ENCODE results near the gene ASAP2. TPM values are rescaled to one million over a fixed set of nuclear protein-coding genes. Genes with fewer than 3 reads are reported as not detected.

Gene ASAP2
- total RNA-seq, 2 donors from 2014 or later, result 9.2 to 17.8 TPM

DNA sequence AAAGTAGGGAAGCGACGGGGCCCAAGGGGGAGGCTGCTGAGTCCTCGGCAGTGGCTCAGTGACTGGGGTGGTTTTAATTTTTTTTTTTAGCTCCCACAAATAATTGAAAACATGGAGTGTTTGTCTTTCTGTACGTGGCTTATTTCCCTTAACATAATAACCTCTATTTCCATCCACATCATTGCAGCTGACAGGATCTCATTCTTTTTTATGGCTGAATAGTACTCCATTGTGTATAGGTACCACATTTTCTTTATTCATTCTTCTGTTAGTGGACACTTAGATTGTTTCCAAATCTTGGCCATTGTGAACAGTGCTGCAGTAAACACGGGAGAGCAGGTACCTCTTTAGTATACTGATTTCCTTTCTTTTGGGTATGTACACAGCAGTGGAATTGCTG is 65.1 kb downstream of the ASAP2 start:
- no peak overlapping the region for H3K27ac ChIP-seq
- 98% methylated on average over 5 of the region's 5 CpGs for WGBS
- DNase-seq (ENCODE audit: low spot score), result no peak
- no peaks in the 10 kb centered on the region for H3K4me1 ChIP-seq (replicated peaks)
- H3K27me3 ChIP-seq (replicated peaks; ENCODE audit: insufficient read depth), result no peaks in the 10 kb centered on the region
- TF ChIP-seq POLR2AphosphoS5 (IDR thresholded peaks at IDR 0.05), result no peak
- TF ChIP-seq, protein P1, sequence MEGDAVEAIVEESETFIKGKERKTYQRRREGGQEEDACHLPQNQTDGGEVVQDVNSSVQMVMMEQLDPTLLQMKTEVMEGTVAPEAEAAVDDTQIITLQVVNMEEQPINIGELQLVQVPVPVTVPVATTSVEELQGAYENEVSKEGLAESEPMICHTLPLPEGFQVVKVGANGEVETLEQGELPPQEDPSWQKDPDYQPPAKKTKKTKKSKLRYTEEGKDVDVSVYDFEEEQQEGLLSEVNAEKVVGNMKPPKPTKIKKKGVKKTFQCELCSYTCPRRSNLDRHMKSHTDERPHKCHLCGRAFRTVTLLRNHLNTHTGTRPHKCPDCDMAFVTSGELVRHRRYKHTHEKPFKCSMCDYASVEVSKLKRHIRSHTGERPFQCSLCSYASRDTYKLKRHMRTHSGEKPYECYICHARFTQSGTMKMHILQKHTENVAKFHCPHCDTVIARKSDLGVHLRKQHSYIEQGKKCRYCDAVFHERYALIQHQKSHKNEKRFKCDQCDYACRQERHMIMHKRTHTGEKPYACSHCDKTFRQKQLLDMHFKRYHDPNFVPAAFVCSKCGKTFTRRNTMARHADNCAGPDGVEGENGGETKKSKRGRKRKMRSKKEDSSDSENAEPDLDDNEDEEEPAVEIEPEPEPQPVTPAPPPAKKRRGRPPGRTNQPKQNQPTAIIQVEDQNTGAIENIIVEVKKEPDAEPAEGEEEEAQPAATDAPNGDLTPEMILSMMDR (IDR thresholded peaks at IDR 0.05), result no peak
- no peak for TF ChIP-seq POLR2A (IDR thresholded peaks at IDR 0.05)
- no peaks in the 10 kb centered on the region for H3K36me3 ChIP-seq
- intact Hi-C loops (cut with DNase I), result no loop called here
- H3K4me3 ChIP-seq, result no peak overlapping the region
- no peaks in the 10 kb centered on the region for H3K9me3 ChIP-seq

DNA sequence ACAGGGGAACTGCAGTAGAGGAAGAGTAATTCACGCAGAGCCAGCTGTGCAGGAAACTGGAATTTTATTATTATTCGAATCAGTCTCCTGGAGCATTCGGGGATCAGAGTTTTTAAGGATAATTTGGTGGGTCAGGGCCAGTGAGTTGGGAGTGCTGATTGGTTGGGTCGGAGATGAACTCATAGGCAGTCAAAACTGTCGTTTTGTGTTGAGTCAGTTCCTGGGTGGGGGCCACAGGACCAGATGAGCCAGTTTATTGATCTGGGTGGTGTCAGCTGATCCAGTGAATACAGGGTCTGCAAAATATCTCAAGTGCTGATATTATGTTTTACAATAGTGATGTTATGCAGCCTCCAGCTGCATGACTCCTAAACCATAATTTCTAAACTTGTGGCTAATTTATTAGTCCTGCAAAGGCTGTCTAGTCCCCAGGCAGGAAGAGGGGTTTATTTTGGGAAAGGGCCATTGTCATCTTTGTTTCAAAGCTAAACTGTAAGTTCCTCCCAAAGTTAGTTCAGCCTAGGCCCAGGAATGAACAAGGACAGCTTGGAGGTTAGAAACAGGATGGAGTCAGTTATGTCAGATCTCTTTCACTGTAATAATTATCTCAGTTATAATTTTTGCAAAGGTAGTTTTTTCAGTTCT is 67.0 kb downstream of the ASAP2 start:
- intact Hi-C loops (cut with DNase I), result no loop called here
- WGBS, result 73% methylated on average over 5 of the region's 5 CpGs
- H3K27me3 ChIP-seq (replicated peaks; ENCODE audit: insufficient read depth), result no peaks in the 10 kb centered on the region
- H3K9me3 ChIP-seq, result no peaks in the 10 kb centered on the region
- no peaks in the 10 kb centered on the region for H3K36me3 ChIP-seq
- no peak overlapping the region for H3K27ac ChIP-seq
- DNase-seq (ENCODE audit: low spot score), result no peak
- TF ChIP-seq, protein P1 (IDR thresholded peaks at IDR 0.05), result no peak
- TF ChIP-seq POLR2A (IDR thresholded peaks at IDR 0.05), result no peak
- TF ChIP-seq POLR2AphosphoS5 (IDR thresholded peaks at IDR 0.05), result no peak
- no peak overlapping the region for H3K4me3 ChIP-seq
- no peaks in the 10 kb centered on the region for H3K4me1 ChIP-seq (replicated peaks)

DNA sequence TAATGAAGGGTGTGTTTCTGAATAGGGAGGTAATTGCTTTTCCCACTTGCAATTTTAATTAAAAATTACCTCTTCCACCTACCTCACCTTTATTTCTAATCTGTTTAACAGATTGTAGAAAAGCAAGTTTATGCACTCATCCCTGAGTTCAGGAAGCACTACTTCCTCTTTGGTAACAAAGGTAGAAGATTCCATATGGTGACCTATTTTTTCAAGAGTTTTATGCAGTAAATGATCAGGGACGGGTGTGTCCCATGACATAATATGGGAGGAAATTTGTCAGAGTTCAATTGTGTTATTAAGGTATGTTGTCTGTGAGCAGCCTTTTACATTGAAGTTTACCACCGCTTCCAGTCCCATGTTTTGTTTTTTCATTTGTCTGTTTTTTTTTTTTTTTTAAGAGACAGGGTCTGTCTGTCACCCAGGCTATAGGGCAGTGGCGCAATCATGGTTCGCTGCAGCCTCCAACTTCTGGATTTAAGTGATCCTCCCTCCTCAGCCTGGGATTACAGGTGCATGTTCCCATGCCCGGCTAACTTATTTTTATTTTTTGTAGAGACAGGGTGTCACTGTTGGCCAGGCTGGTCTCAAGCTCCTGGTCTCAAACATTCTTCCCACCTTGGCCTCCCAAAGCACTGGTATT is 68.2 kb downstream of the ASAP2 start:
- 86% methylated on average over 5 of the region's 5 CpGs for WGBS
- TF ChIP-seq, protein P1 (IDR thresholded peaks at IDR 0.05), result no peak
- TF ChIP-seq POLR2AphosphoS5 (IDR thresholded peaks at IDR 0.05), result no peak
- no peak for TF ChIP-seq POLR2A (IDR thresholded peaks at IDR 0.05)
- no peaks in the 10 kb centered on the region for H3K36me3 ChIP-seq
- no peaks in the 10 kb centered on the region for H3K4me1 ChIP-seq (replicated peaks)
- no peak overlapping the region for H3K4me3 ChIP-seq
- no peak for DNase-seq (ENCODE audit: low spot score)
- no peaks in the 10 kb centered on the region for H3K9me3 ChIP-seq
- intact Hi-C loops (cut with DNase I), result no loop called here
- no peaks in the 10 kb centered on the region for H3K27me3 ChIP-seq (replicated peaks; ENCODE audit: insufficient read depth)
- no peak overlapping the region for H3K27ac ChIP-seq

DNA sequence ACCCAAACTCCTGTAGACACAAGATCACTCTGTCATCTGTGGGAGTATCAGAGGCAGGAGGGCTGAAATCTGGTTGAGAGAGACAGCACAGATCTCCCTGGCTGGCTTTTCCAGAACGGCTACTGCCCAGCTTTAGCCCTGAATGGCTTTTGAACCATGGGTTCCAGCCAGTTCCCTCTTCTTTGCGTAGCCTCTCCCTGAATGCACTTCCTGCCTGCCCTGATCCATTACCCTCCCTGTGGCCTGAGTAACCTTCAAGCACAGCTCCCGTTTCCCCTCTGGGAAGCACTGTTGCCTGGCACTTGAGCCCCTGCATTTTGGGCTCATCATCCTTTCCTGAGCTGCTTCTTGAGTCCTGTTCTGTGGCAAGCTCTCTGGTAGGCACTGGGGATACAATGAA is 68.8 kb downstream of the ASAP2 start:
- Histone ChIP-seq H3K27ac (no peak overlapping the region), H3K9me3 (no peaks in the 10 kb centered on the region)
- TF ChIP-seq POLR2AphosphoS5 (IDR thresholded peaks at IDR 0.05), result no peak
- TF ChIP-seq POLR2A (IDR thresholded peaks at IDR 0.05), result no peak
- TF ChIP-seq, protein P1 (IDR thresholded peaks at IDR 0.05), result no peak

DNA sequence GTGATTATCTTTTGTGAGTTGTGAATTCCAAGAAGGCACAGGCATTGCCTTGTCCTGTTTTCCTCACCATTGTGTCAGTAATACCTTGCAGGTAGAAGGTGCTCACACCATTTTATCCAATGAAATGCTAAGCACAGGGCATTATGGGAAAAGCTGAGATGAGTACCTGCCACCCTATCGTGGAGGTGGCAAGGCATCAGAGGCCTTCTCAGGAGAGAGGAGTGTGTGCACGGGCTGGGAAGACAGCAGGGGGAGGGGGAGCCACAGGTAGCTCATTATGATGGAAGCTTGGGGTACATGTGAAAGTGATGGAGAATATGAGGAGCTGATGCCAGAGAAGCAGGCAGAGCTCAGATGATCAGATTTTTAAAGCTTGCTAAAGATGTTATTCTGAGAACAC is 69.5 kb downstream of the ASAP2 start:
- DNase-seq (ENCODE audit: low spot score), result no peak
- Histone ChIP-seq H3K27me3 (replicated peaks; ENCODE audit: insufficient read depth) (no peaks in the 10 kb centered on the region), H3K4me1 (replicated peaks) (no peaks in the 10 kb centered on the region), H3K27ac (no peak overlapping the region), H3K9me3 (no peaks in the 10 kb centered on the region), H3K4me3 (no peak overlapping the region), H3K36me3 (no peaks in the 10 kb centered on the region)
- intact Hi-C loops (cut with DNase I), result no loop called here
- 93% methylated on average over 2 of the region's 2 CpGs for WGBS
- TF ChIP-seq, protein P1 (IDR thresholded peaks at IDR 0.05), result no peak
- TF ChIP-seq POLR2A (IDR thresholded peaks at IDR 0.05), result no peak
- no peak for TF ChIP-seq POLR2AphosphoS5 (IDR thresholded peaks at IDR 0.05)

More for the DNA sequence above, 68.8 kb downstream of the ASAP2 start:
- no peak for DNase-seq (ENCODE audit: low spot score)
- intact Hi-C loops (cut with DNase I), result no loop called here
- H3K4me3 ChIP-seq, result no peak overlapping the region
- no peaks in the 10 kb centered on the region for H3K4me1 ChIP-seq (replicated peaks)
- no peaks in the 10 kb centered on the region for H3K36me3 ChIP-seq
- H3K27me3 ChIP-seq (replicated peaks; ENCODE audit: insufficient read depth), result no peaks in the 10 kb centered on the region
- WGBS, result 83% methylated on average over 3 of the region's 3 CpGs
